ENCODE data around the gene AOPEP.

- TF ChIP-seq, protein P1, sequence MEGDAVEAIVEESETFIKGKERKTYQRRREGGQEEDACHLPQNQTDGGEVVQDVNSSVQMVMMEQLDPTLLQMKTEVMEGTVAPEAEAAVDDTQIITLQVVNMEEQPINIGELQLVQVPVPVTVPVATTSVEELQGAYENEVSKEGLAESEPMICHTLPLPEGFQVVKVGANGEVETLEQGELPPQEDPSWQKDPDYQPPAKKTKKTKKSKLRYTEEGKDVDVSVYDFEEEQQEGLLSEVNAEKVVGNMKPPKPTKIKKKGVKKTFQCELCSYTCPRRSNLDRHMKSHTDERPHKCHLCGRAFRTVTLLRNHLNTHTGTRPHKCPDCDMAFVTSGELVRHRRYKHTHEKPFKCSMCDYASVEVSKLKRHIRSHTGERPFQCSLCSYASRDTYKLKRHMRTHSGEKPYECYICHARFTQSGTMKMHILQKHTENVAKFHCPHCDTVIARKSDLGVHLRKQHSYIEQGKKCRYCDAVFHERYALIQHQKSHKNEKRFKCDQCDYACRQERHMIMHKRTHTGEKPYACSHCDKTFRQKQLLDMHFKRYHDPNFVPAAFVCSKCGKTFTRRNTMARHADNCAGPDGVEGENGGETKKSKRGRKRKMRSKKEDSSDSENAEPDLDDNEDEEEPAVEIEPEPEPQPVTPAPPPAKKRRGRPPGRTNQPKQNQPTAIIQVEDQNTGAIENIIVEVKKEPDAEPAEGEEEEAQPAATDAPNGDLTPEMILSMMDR (IDR thresholded peaks at IDR 0.05): no peak
- TF ChIP-seq EP300 (IDR thresholded peaks at IDR 0.05) (no peak), POLR2A (IDR thresholded peaks at IDR 0.05) (no peak), POLR2AphosphoS5 (IDR thresholded peaks at IDR 0.05) (no peak)
Measured at GRCh38 chr9:95125652-95126051, 399.2 kb downstream of the AOPEP start.
